Activated naive CD8-positive, alpha-beta T cell treated with anti-CD3 and anti-CD28 coated beads, Interleukin-2, amount 10 ng/mL, durations not matched to agents 7 days and 5 days (primary cell): ENCODE measurements around the gene LPIN2. TPM values are rescaled to one million over a fixed set of nuclear protein-coding genes. Genes with fewer than 3 reads are reported as not detected.

Source experiments
- ATAC-seq: fragments of 150-1000 bp; cut with Tn5 transposase; one replicate; pipeline ENCODE4 v1.10.0; 2021; ENCODE audit warnings: low read depth, moderate library complexity
- POLR2A ChIA-PET: fragments of 350-600 bp; sonication (Branson Sonifier 250); formaldehyde crosslinking; loops from one replicate; lab custom pipeline; 2021; ENCODE audit warnings: antibody characterized with exemption; lab: Charles Lee
- DNase-seq: peaks from one replicate; pipeline ENCODE4 v3.0.0; 2021
- H3K27ac Mint-ChIP-seq: one replicate; pipeline ENCODE4 v1.8.0; 2022; ENCODE audit warnings: mild to moderate bottlenecking, mixed read lengths
- H3K27me3 Mint-ChIP-seq: one replicate; pipeline ENCODE4 v1.8.0; 2022; ENCODE audit warnings: mild to moderate bottlenecking, moderate library complexity, mixed read lengths
- H3K36me3 Mint-ChIP-seq: one replicate; pipeline ENCODE4 v1.8.0; 2021; ENCODE audit warnings: mild to moderate bottlenecking, mixed read lengths
- H3K4me1 Mint-ChIP-seq: one replicate; pipeline ENCODE4 v1.8.0; 2021; ENCODE audit warnings: mixed read lengths
- H3K4me3 Mint-ChIP-seq: one replicate; pipeline ENCODE4 v1.8.0; 2022; ENCODE audit warnings: mild to moderate bottlenecking, moderate library complexity, mixed read lengths
- H3K9me3 Mint-ChIP-seq: one replicate; pipeline ENCODE4 v1.8.0; 2021; ENCODE audit warnings: mixed read lengths
- total RNA-seq, 2 experiments: library from RNA; stranded (reverse); gene quantifications; one replicate each; pipeline ENCODE4 v1.2.3, GENCODE V29; 2021

LPIN2 gene, protein sequence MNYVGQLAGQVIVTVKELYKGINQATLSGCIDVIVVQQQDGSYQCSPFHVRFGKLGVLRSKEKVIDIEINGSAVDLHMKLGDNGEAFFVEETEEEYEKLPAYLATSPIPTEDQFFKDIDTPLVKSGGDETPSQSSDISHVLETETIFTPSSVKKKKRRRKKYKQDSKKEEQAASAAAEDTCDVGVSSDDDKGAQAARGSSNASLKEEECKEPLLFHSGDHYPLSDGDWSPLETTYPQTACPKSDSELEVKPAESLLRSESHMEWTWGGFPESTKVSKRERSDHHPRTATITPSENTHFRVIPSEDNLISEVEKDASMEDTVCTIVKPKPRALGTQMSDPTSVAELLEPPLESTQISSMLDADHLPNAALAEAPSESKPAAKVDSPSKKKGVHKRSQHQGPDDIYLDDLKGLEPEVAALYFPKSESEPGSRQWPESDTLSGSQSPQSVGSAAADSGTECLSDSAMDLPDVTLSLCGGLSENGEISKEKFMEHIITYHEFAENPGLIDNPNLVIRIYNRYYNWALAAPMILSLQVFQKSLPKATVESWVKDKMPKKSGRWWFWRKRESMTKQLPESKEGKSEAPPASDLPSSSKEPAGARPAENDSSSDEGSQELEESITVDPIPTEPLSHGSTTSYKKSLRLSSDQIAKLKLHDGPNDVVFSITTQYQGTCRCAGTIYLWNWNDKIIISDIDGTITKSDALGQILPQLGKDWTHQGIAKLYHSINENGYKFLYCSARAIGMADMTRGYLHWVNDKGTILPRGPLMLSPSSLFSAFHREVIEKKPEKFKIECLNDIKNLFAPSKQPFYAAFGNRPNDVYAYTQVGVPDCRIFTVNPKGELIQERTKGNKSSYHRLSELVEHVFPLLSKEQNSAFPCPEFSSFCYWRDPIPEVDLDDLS
- total RNA-seq = 10 to 100 TPM; 91.0 to 93.9 TPM

DNA sequence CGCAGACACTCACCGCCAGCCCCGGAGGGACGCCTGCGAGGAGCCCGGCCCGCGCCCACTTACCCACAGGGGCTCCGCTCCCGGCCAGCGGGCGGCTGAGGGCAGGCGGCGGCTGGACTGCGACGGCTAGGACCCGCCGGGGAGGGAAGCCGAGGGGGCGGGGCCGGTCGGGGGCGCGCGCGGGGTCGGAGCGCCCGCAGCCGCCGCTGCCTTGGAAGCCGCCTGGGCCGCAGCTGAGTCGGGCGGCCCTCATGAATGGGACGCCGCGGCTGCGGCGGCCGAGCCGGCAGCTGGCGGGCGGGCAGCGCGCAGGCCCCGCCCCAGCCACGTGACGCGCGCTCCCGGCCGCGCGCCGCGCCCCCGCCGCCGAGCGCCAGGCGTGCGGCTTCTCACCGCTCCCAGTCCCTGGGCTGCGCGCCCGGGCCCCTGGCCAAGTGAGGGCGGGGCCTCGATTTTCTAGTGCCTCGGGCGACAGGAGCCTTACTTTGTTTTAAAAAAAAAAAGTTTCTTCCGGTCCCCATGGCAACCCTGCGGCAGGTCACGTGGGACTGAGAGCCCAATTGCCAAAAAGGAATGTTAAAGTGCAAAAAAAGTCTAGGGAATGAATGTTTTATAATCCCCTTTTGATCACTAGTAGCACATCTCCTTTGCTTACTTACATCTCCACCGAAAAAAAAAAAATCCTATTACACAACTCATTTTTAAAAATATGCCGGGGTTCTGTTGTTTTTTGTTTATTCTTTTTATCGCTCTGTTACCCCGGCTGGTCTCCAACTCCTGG, at the start of gene LPIN2:
LPIN2 (minus strand) TSS at position 121 of the 781 bp plus-strand sequence. CDS start 52,304 bp downstream, outside the sequence.
- H3K36me3 Mint-ChIP-seq = peaks cover 21% of the 10 kb centered on the region
- DNase-seq = peak; percentile 97
- H3K27me3 Mint-ChIP-seq = no peaks in the 10 kb centered on the region
- peak within 1 kb of the TSS; percentile 91 for H3K27ac Mint-ChIP-seq
- ATAC-seq = peak; percentile 93
- H3K4me3 Mint-ChIP-seq = peak within 1 kb of the TSS; percentile 97
- POLR2A ChIA-PET = interaction anchor here (0.8 to 2.2 kb wide), 4 partner anchors 19 to 49 kb away, joined by 3 to 15 read pairs (median 4); no protein-coding TSS in a partner anchor
- H3K4me1 Mint-ChIP-seq = peaks cover 56% of the 10 kb centered on the region
- H3K9me3 Mint-ChIP-seq = no peaks in the 10 kb centered on the region

DNA sequence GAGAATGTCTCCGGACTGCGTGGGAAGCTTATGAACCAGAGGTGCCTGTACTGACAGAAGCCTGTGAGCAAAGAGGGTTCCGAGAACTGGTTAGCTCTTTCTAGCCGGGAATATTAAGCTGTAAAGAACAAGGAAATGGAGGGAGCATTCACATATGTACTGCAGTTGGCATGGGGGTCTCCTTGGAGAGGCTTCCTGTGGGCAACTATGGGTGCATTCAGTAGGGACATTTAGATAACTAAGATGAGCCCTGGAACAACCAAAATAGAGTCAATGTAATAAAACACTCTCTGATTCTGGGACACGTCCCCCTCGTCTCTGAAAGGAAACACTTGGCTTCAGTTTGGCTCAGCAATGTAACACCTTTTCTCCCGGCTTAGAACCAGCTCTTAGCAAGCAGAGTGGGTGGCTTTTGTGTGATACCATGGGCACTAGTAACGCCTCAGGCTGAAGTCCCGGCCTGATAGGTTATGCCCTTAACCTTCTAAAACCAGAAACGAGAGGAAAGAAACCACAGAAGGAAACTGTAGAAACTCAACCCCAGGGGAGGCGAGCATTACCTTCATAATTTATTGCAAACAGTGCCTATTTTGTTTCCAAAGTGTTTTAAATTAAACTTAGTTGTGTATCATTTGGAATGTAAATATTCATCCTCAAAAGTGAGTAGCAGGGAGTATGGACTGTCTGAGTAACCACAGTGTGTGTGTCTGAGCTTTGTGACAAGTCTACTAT, 48.8 kb upstream of the LPIN2 start:
- DNase-seq (no peak), ATAC-seq (peak; percentile 62)
- H3K9me3 Mint-ChIP-seq = no peaks in the 10 kb centered on the region
- H3K4me1 Mint-ChIP-seq = peaks cover 47% of the 10 kb centered on the region
- no peaks in the 10 kb centered on the region for H3K36me3 Mint-ChIP-seq
- peak overlapping the region; percentile 86 for H3K4me3 Mint-ChIP-seq
- peak overlapping the region; percentile 87 for H3K27ac Mint-ChIP-seq
- POLR2A ChIA-PET = interaction anchor here (0.6 to 4.9 kb wide), 16 partner anchors 11 to 185 kb away, joined by 3 to 50 read pairs (median 5); partner anchors contain the start of genes LPIN2 and MYL12A
- no peaks in the 10 kb centered on the region for H3K27me3 Mint-ChIP-seq

DNA sequence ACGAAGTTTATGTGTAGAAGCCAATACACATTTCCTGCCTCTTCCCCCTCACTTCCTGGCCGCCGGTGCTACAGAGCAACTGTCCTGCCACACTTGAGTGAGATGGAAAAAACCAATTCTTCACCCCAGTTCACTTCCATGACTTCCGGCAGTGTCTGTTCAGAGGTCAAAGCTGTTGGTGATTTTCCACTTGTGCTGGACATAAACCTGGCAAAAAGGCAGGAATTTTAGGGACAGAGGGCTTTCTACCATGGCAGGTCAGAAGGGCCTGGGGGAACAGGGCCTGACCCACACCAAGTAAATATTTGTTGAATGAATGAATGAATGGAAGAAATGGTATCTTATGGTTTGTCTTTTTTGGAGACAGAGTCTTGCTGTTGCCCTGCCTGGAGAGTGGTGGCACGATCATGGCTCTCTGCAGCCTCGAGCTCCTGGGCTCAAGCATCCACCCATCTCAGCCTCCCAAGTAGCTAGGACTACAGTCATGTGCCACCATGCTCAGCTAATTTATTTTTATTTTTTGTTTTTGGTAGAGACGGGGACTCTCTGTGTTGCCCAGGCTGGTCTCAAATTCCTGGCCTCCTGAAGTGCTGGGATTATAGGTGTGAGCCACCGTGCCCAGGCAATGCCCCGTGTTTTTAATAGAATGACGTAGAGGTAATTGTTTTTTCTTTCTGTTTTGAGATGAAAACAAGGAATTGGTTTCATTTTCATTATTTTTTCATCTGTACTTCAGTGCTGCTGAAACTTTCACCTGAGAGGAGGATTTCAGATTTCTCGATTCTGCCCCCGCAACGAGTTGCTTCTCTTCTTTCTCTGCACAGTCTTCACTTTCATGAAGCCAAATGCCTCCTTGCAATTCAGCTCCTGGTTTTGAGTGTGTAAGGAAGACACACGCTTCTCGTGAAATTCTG, 48.0 kb upstream of the LPIN2 start:
- H3K27me3 Mint-ChIP-seq = no peaks in the 10 kb centered on the region
- H3K36me3 Mint-ChIP-seq = no peaks in the 10 kb centered on the region
- H3K4me1 Mint-ChIP-seq = peaks cover 45% of the 10 kb centered on the region
- no peaks in the 10 kb centered on the region for H3K9me3 Mint-ChIP-seq
- DNase-seq (peak; percentile 55), ATAC-seq (peak; percentile 30)
- POLR2A ChIA-PET = interaction anchor here (0.8 to 4.9 kb wide), 16 partner anchors 12 to 190 kb away, joined by 3 to 50 read pairs (median 4); partner anchors contain the start of genes LPIN2 and MYL12A
- peak overlapping the region; percentile 87 for H3K27ac Mint-ChIP-seq
- peak overlapping the region; percentile 86 for H3K4me3 Mint-ChIP-seq

DNA sequence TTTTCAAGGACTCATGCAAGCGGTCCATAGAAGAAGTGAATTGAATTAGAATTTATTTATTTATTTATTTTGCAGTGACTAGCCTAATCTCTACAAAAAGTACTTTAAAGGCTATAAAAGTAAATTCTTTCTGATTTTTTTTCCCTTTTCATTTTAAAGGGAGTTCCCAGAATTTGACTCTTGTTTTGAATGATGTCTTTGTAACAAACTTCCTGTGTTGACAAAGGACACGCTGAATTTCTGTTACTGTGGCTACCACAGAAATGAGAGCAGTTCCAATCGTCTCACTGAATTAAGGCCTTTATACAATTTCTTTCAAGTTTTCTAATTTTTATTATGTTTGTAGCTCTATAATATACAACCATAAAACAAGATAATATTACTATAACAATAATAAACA, 46.3 kb upstream of the LPIN2 start:
- no peak for ATAC-seq
- H3K36me3 Mint-ChIP-seq = peaks cover 2% of the 10 kb centered on the region
- POLR2A ChIA-PET = interaction anchor here (1.1 to 4.9 kb wide), 4 partner anchors 46 to 407 kb away, joined by 3 to 50 read pairs (median 22); partner anchors contain the start of genes LPIN2 and MYL12A
- DNase-seq = no peak
- H3K27me3 Mint-ChIP-seq = no peaks in the 10 kb centered on the region
- no peak overlapping the region for H3K4me3 Mint-ChIP-seq
- peak overlapping the region; percentile 82 for H3K27ac Mint-ChIP-seq
- H3K4me1 Mint-ChIP-seq = peaks cover 45% of the 10 kb centered on the region
- H3K9me3 Mint-ChIP-seq = peaks cover 2% of the 10 kb centered on the region

DNA sequence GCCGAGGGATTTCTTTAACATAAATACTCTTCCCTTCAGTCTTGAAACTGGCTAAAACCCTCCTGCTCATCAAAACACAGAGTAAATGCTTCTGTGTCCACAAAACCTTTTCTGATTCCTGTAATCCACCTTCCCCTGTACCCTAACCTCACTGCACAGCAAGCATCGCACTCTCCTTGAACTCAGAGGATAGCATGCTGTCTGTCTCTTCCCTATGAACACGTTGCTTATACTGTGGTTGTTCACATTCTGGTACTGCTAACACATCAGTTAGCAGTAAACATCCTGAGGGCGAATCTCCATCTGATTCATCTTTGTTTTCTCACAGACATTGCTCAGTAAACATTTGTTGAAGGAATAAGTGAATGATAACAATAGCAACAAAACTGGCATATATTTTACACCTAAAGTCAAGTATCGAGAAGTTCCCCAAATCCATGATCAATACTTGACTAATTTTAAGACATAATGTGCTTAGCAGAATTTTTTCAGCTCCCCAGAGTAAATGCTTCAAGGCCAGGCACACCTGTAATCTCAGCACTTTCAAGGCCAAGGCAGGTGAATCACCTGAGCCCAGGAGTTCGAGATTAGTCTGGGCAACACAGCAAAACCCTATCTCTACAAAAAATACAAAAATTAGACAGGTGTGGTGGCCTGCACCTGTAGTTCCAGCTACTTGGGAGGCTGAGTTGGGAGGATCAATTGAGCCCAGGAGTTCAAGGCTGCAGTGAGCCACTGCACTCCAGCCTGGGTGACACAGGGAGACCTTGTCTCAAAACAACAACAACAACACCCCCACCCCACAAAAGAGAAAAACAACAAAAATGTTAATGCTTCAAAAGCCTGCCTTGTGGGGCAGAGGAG, 45.6 kb upstream of the LPIN2 start:
- Mint-ChIP-seq H3K9me3 (peaks cover 4% of the 10 kb centered on the region), H3K4me1 (peaks cover 45% of the 10 kb centered on the region), H3K4me3 (peak overlapping the region; percentile 14), H3K27me3 (no peaks in the 10 kb centered on the region), H3K27ac (peak overlapping the region; percentile 82), H3K36me3 (peaks cover 5% of the 10 kb centered on the region)
- POLR2A ChIA-PET = interaction anchor here (1.4 to 4.9 kb wide), 2 partner anchors 46 to 188 kb away, joined by 4 to 50 read pairs; partner anchors contain the start of genes LPIN2 and MYL12A
- DNase-seq (no peak), ATAC-seq (no peak)

DNA sequence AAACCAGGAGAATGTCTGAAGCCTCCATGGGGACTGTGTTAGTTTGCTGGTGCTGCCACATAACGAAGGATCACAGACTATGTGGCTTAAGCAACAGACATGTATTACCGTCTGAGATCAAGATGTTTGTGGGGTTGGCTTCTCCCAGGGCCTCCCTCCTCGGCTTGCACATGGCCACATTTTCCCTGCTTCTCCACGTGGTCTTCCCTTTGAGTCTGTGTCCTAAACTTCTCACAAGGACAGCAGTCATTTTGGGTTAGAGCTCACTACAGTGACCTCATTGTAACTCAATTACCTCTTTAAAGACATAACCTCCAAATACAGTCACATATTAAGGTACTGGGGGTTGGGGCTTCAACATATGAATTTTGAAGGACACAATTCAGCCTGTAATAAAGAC, 44.6 kb upstream of the LPIN2 start:
- peaks cover 11% of the 10 kb centered on the region for H3K9me3 Mint-ChIP-seq
- H3K27ac Mint-ChIP-seq = peak overlapping the region; percentile 31
- ATAC-seq = no peak

DNA sequence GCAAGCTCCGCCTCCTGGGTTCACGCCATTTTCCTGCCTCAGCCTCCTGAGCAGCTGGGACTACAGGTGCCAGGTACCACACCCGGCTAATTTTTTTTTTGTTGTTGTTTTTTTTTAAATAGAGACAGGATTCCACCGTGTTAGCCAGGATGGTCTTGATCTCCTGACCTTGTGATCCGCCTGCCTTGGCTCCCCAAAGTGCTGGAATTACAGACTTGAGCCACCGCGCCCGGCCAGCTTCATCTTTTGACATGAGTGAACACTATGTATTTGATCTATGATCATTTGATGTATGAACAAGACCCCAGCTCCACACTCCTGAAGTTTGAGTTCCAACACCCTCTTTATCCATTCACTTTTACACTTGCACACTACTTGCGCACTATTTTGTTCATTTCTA, 43.4 kb upstream of the LPIN2 start:
- no peaks in the 10 kb centered on the region for H3K27me3 Mint-ChIP-seq
- POLR2A ChIA-PET = no interaction called here
- peaks cover 37% of the 10 kb centered on the region for H3K4me1 Mint-ChIP-seq
- peaks cover 14% of the 10 kb centered on the region for H3K36me3 Mint-ChIP-seq
- no peak overlapping the region for H3K4me3 Mint-ChIP-seq
- peaks cover 16% of the 10 kb centered on the region for H3K9me3 Mint-ChIP-seq
- DNase-seq = no peak
- no peak overlapping the region for H3K27ac Mint-ChIP-seq
- ATAC-seq = no peak

More for the DNA sequence above, 44.6 kb upstream of the LPIN2 start:
- Mint-ChIP-seq H3K4me3 (no peak overlapping the region), H3K4me1 (peaks cover 43% of the 10 kb centered on the region), H3K27me3 (no peaks in the 10 kb centered on the region), H3K36me3 (peaks cover 11% of the 10 kb centered on the region)
- DNase-seq = no peak
- POLR2A ChIA-PET = no interaction called here

DNA sequence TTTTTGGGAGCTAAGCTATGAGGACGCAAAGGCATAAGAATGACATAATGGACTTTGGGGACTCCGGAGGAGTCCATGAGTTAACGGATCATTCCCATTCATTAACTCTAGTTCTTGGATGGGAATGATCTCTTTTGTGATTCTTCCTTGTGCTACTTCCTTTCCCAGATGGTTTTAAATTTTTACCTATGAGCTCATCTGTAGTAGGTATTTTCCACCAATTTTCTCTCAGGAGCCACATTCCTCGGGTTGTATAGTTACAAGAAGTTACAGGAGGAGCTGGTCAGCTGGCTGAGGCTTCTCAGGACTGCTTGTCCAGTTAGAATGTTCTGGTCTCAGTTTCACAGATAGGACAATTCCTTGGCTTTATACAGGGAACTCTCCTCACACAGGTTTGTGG, 42.9 kb upstream of the LPIN2 start:
- POLR2A ChIA-PET = no interaction called here
- Mint-ChIP-seq H3K9me3 (peaks cover 16% of the 10 kb centered on the region), H3K4me1 (peaks cover 32% of the 10 kb centered on the region), H3K27me3 (no peaks in the 10 kb centered on the region), H3K27ac (no peak overlapping the region), H3K4me3 (no peak overlapping the region), H3K36me3 (peaks cover 14% of the 10 kb centered on the region)
- DNase-seq (no peak), ATAC-seq (no peak)

DNA sequence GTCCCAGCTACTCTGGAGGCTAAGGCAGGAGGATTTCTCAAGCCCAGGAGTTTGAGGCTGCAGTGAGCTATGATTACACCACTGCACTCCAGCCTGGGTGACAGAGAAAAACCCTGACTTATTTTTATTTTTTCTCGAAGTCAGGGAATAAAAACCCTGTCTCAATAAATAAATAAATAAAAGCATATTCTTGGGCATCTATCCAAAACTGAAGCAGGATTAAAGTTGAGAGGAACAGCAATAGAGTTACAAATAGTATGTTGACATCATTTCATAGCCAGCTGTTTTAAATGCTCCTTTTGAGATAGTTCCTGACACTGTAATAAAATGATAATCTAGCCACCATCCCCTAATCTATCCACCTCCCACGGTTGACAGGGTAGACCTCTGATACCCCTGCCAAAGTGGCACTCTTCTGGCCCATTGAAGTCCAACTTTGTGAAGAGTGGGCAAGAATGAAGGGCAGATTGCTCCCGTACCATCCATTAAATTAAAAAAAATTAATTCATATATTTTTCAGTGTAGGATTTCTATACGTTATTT, 42.3 kb upstream of the LPIN2 start:
- Mint-ChIP-seq H3K27me3 (no peaks in the 10 kb centered on the region), H3K9me3 (peaks cover 16% of the 10 kb centered on the region), H3K4me1 (peaks cover 26% of the 10 kb centered on the region), H3K36me3 (peaks cover 14% of the 10 kb centered on the region), H3K4me3 (no peak overlapping the region), H3K27ac (no peak overlapping the region)
- POLR2A ChIA-PET = no interaction called here
- DNase-seq (no peak), ATAC-seq (no peak)

DNA sequence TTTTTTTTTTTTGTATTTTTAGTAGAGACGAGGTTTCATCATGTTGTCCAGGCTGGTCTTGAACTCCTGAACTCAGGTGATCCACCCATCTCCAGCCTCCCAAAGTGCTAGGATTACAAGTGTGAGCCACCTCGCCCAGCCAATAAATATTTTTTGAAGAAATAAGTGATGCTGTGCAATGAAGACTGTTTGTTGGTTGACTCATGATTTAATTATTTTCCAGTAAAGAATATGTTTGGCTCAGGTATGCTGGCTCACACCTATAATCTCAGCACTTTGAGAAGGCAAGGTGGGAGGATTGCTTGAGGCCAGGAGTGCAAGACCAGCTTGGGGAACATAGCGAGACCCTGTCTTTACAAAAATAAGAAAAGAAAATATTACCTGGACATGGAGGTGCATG, 41.8 kb upstream of the LPIN2 start:
- no peaks in the 10 kb centered on the region for H3K27me3 Mint-ChIP-seq
- peaks cover 16% of the 10 kb centered on the region for H3K9me3 Mint-ChIP-seq
- peaks cover 24% of the 10 kb centered on the region for H3K4me1 Mint-ChIP-seq
- no peak overlapping the region for H3K27ac Mint-ChIP-seq
- ATAC-seq = no peak
- H3K4me3 Mint-ChIP-seq = no peak overlapping the region
- no peak for DNase-seq
- POLR2A ChIA-PET = no interaction called here
- peaks cover 14% of the 10 kb centered on the region for H3K36me3 Mint-ChIP-seq
